SJCRH30 (cell line): ENCODE measurements around the gene SMG6. TPM values are rescaled to one million over a fixed set of nuclear protein-coding genes. Genes with fewer than 3 reads are reported as not detected.

Experiments used
- DNase-seq, 2 experiments: peaks; one replicate each; pipeline ENCODE4 v3.0.0-alpha.2; 2015 to 2020
- H3K27ac ChIP-seq: fragments of 250-450 bp; sonication (Bioruptor Pico); 2 replicates; pipeline ENCODE4 v1.5.1; 2020; ENCODE audit warnings: mild to moderate bottlenecking, moderate library complexity
- H3K27me3 ChIP-seq: fragments of 250-450 bp; sonication (Bioruptor Pico); 2 replicates; pipeline ENCODE4 v1.5.1; 2020; ENCODE audit warnings: mild to moderate bottlenecking, moderate library complexity
- H3K36me3 ChIP-seq: fragments of 250-450 bp; sonication (Bioruptor Pico); 2 replicates; pipeline ENCODE4 v1.5.1; 2020; ENCODE audit warnings: mild to moderate bottlenecking, moderate library complexity
- H3K4me1 ChIP-seq: fragments of 250-450 bp; sonication (Bioruptor Pico); 2 replicates; pipeline ENCODE4 v1.5.1; 2020; ENCODE audit warnings: mild to moderate bottlenecking, moderate library complexity
- H3K4me3 ChIP-seq: fragments of 250-450 bp; sonication (Bioruptor Pico); 2 replicates; pipeline ENCODE4 v1.5.1; 2020; ENCODE audit warnings: mild to moderate bottlenecking, moderate library complexity
- H3K9me3 ChIP-seq: fragments of 250-450 bp; sonication (Bioruptor Pico); replicated peaks from 2 replicates; pipeline ENCODE4 v1.5.1; 2020; ENCODE audit warnings: mild to moderate bottlenecking, moderate library complexity
- total RNA-seq: library from RNA; depleted of rRNA; stranded (reverse); fragments of >200 nt; shearing (Covaris generic); gene quantifications from 2 replicates; pipeline ENCODE4 v1.2.3, GENCODE V29; 2014

The SMG6 gene
- total RNA-seq, 1 experiment from 2014 or later = 13.0 TPM

DNA sequence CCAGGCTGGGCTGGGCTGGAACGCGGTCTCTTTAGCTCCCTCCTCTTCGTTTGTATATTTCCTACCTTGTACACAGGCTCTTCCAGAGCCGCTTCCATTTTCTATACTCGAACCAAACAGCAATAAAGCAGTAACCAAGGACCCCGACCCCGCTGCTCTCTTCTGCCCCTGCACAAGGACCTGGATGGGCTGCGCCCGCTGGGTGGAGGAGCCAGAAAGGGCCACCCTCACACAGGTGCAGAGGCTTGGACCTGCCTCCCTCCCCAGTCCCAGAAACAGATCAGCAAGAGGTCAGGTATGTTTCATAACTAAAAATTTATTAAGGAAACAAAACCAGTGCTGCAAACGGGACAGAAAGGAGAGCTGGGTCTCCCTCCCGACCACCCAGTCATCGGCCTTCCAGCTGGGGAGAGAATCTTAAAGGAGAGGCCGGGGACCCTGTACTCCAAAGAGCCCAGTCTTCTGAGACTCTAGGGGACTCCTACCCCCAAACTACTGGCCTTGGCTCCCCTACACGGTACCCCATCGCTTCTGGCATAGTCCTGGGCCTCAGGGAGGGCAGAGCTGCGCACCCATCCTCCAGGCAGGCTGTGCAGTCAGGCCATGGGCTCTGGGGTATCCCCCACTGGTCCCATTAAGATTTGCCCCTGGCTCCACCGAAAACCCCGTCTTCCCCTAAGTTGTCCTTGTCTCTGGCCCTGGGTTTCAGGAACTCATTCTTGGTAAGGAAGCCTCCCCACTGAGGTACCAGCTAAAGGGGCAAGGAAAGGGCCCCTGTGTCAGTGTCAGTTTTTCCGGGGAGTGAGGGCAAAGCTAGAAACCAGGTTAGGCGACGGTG is 243.8 kb downstream of the SMG6 start:
- Histone ChIP-seq H3K27me3 (no peaks in the 10 kb centered on the region), H3K27ac (no peak overlapping the region), H3K9me3 (no peaks in the 10 kb centered on the region), H3K36me3 (no peaks in the 10 kb centered on the region), H3K4me1 (no peaks in the 10 kb centered on the region), H3K4me3 (no peak overlapping the region)
- no peak for DNase-seq

GRCh38 chr17:2058586-2059546 is 244.7 kb downstream of the SMG6 start:
- H3K4me1 ChIP-seq = no peaks in the 10 kb centered on the region
- no peak overlapping the region for H3K4me3 ChIP-seq
- no peak for DNase-seq
- no peak overlapping the region for H3K27ac ChIP-seq
- no peaks in the 10 kb centered on the region for H3K9me3 ChIP-seq
- H3K36me3 ChIP-seq = no peaks in the 10 kb centered on the region
- no peaks in the 10 kb centered on the region for H3K27me3 ChIP-seq

- Histone ChIP-seq H3K4me1 (no peaks in the 10 kb centered on the region), H3K4me3 (no peak overlapping the region), H3K36me3 (no peaks in the 10 kb centered on the region), H3K27me3 (no peaks in the 10 kb centered on the region), H3K27ac (no peak overlapping the region), H3K9me3 (no peaks in the 10 kb centered on the region)
- DNase-seq = no peak
Measured at GRCh38 chr17:2057760-2058585, 245.6 kb downstream of the SMG6 start.

DNA sequence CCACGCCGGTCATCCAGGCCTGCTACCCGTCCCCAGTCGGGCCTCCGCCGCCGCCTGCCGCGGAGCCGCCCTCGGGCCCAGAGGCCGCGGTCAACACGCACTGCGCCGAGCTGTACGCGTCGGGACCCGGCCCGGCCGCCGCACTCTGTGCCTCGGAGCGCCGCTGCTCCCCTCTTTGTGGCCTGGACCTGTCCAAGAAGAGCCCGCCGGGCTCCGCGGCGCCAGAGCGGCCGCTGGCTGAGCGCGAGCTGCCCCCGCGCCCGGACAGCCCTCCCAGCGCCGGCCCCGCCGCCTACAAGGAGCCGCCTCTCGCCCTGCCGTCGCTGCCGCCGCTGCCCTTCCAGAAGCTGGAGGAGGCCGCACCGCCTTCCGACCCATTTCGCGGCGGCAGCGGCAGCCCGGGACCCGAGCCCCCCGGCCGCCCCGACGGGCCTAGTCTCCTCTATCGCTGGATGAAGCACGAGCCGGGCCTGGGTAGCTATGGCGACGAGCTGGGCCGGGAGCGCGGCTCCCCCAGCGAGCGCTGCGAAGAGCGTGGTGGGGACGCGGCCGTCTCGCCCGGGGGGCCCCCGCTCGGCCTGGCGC is 246.3 kb downstream of the SMG6 start:
- Histone ChIP-seq H3K27me3 (no peaks in the 10 kb centered on the region), H3K9me3 (no peaks in the 10 kb centered on the region), H3K27ac (no peak overlapping the region), H3K4me1 (no peaks in the 10 kb centered on the region), H3K4me3 (no peak overlapping the region), H3K36me3 (no peaks in the 10 kb centered on the region)
- DNase-seq = no peak

- Histone ChIP-seq H3K9me3 (no peaks in the 10 kb centered on the region), H3K27me3 (no peaks in the 10 kb centered on the region), H3K4me3 (no peak overlapping the region), H3K27ac (no peak overlapping the region), H3K36me3 (no peaks in the 10 kb centered on the region), H3K4me1 (no peaks in the 10 kb centered on the region)
- DNase-seq = no peak
Measured at GRCh38 chr17:2056206-2057174, 247.1 kb downstream of the SMG6 start.

GRCh38 chr17:2055292-2056205 is 248.0 kb downstream of the SMG6 start:
- Histone ChIP-seq H3K4me3 (no peak overlapping the region), H3K9me3 (no peaks in the 10 kb centered on the region), H3K4me1 (no peaks in the 10 kb centered on the region), H3K36me3 (no peaks in the 10 kb centered on the region), H3K27ac (no peak overlapping the region), H3K27me3 (no peaks in the 10 kb centered on the region)
- no peak for DNase-seq

DNA sequence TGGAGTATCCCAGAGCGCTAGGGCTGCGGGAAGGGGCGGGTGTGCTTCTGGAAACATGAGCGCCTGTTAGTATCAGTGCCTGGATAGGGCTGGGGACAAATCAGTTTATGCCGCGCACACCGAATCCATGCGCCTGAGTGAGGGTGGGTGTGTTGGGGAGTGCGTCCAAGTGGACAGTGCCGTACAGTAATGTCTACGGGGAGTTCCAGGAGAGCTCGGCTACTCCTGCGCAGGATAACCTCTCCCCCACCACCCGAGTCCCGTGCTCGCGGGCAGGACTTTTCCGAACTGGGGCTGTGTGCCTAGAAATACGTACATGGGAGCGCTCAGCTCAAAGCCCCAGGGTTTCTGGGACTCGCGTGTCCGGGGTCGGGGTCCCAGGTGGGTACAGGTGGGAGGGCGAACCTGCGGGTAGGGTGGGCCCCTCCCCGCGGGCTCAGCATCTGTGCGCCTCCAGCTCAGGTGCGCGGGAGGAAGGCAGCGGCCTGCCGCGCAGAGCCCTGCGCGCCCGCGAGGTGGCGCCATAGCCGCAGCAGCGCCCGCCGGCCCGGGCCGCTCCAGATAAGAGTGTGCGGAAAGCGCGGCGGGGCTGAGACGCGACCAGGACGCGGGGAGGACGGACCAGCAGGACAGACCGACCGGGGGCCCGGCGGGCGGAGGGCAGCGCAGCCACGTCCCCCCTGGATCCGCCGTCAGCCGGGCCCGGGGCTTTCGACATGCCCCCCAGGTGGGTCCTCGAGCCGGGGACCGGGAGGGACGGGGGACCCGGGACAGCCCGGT is 248.9 kb downstream of the SMG6 start, which contains the start of gene HIC1:
TSS of gene HIC1 (plus strand) at position 592 of the 780 bp plus-strand sequence. CDS start 1,588 bp downstream, outside the sequence.
- Histone ChIP-seq H3K27me3 (no peaks in the 10 kb centered on the region), H3K4me3 (no peak within 1 kb of the TSS), H3K27ac (no peak within 1 kb of the TSS), H3K9me3 (no peaks in the 10 kb centered on the region), H3K36me3 (no peaks in the 10 kb centered on the region), H3K4me1 (no peaks in the 10 kb centered on the region)
- DNase-seq = no peak

GRCh38 chr17:2054262-2054511 is 249.4 kb downstream of the SMG6 start:
- Histone ChIP-seq H3K27ac (no peak overlapping the region), H3K27me3 (no peaks in the 10 kb centered on the region), H3K9me3 (no peaks in the 10 kb centered on the region), H3K36me3 (no peaks in the 10 kb centered on the region), H3K4me1 (no peaks in the 10 kb centered on the region), H3K4me3 (no peak overlapping the region)
- no peak for DNase-seq

GRCh38 chr17:2053380-2054261 is 250.0 kb downstream of the SMG6 start:
- Histone ChIP-seq H3K36me3 (no peaks in the 10 kb centered on the region), H3K27me3 (no peaks in the 10 kb centered on the region), H3K4me1 (no peaks in the 10 kb centered on the region), H3K9me3 (no peaks in the 10 kb centered on the region), H3K4me3 (no peak overlapping the region), H3K27ac (no peak overlapping the region)
- no peak for DNase-seq

DNA sequence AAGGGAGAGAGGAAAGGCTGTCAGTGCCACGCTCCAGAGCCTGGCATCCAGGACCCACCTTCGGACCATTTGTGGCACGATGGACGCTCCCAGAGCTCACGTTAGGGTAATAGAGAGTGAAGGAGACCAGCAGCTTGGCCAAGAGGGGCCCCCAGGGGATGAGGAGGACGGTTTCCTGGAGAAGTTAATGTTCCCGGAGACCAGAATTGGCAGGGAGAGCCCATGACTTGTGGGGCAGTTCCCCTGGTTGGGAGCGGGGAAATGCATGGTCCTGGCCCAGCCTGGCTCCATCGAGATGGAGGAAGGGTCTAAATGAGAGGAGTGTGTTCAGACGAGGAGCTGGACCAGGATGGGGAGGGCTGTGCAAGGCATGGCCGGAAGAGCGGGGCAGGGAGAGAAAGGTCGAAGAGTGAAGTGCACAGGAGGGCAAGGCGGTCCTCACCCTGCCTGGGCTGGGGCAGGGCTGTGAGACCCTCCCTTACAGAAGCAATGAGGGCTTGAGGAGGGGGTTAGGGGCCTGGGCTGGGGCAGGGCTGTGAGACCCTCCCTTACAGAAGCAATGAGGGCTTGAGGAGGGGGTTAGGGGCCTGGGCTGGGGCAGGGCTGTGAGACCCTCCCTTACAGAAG is 251.5 kb downstream of the SMG6 start:
- H3K4me3 ChIP-seq = no peak overlapping the region
- H3K36me3 ChIP-seq = no peaks in the 10 kb centered on the region
- H3K27me3 ChIP-seq = no peaks in the 10 kb centered on the region
- H3K4me1 ChIP-seq = no peaks in the 10 kb centered on the region
- no peak for DNase-seq
- H3K9me3 ChIP-seq = no peaks in the 10 kb centered on the region
- no peak overlapping the region for H3K27ac ChIP-seq
